Measurements from ENCODE around the gene RAB42.
A peak's percentile ranks its signal among the peaks of the same experiment; 100 is the strongest.

Gene RAB42

GRCh38 chr1:28642056-28642846 lies 50.2 kb downstream of the RAB42 start:
- no peaks in the 10 kb centered on the region for H3K36me3 ChIP-seq (ENCODE audit: control insufficient read depth, insufficient read depth, low read length)
- H3K27ac ChIP-seq (ENCODE audit: low read depth, low read length), result peak overlapping the region; percentile 78
- peaks cover 5% of the 10 kb centered on the region for H3K4me1 ChIP-seq (ENCODE audit: control insufficient read depth, insufficient read depth, low read length)
- H3K27me3 ChIP-seq (ENCODE audit: control insufficient read depth, insufficient read depth, low read length), result no peaks in the 10 kb centered on the region
- peak overlapping the region; percentile 94 for H3K4me3 ChIP-seq (ENCODE audit: low read length)
- peak overlapping the region; percentile 98 for H3K9ac ChIP-seq (ENCODE audit: low read length)

- Histone ChIP-seq H3K27me3 (ENCODE audit: control insufficient read depth, insufficient read depth, low read length) (no peaks in the 10 kb centered on the region), H3K36me3 (ENCODE audit: control insufficient read depth, insufficient read depth, low read length) (no peaks in the 10 kb centered on the region), H3K4me1 (ENCODE audit: control insufficient read depth, insufficient read depth, low read length) (peaks cover 9% of the 10 kb centered on the region), H3K4me3 (ENCODE audit: low read length) (peak within 1 kb of the TSS; percentile 94), H3K27ac (ENCODE audit: low read depth, low read length) (peak within 1 kb of the TSS; percentile 80), H3K9ac (ENCODE audit: low read length) (peak within 1 kb of the TSS; percentile 98)
Observed at GRCh38 chr1:28642847-28643635, 51.0 kb downstream of the RAB42 start, which contains the start of gene TAF12. TAF12 (minus strand) TSS chr1:28643067; CDS start chr1:28622081, 20,986 bp downstream.

- Histone ChIP-seq H3K9ac (ENCODE audit: low read length) (no peak overlapping the region), H3K4me3 (ENCODE audit: low read length) (peak overlapping the region; percentile 94), H3K4me1 (ENCODE audit: control insufficient read depth, insufficient read depth, low read length) (peaks cover 9% of the 10 kb centered on the region)
Observed at GRCh38 chr1:28644494-28644893, 52.4 kb downstream of the RAB42 start.

More at GRCh38 chr1:28644494-28644893, 52.4 kb downstream of the RAB42 start:
- Histone ChIP-seq H3K36me3 (ENCODE audit: control insufficient read depth, insufficient read depth, low read length) (no peaks in the 10 kb centered on the region), H3K27ac (ENCODE audit: low read depth, low read length) (no peak overlapping the region), H3K27me3 (ENCODE audit: control insufficient read depth, insufficient read depth, low read length) (no peaks in the 10 kb centered on the region)

All from rectal smooth muscle tissue (tissue), 1 donor.